NCI-H524 (cell line): ENCODE data around the gene FOXD2.

ENCODE experiments used
- DNase-seq, 2 experiments: peaks; one replicate each; lab custom pipeline; 2025; lab: John Stamatoyannopoulos, UW

Gene FOXD2

GRCh38 chr1:47417170-47418044 lies 20.4 kb upstream of the FOXD2 start:
- DNase-seq: no peak

DNA sequence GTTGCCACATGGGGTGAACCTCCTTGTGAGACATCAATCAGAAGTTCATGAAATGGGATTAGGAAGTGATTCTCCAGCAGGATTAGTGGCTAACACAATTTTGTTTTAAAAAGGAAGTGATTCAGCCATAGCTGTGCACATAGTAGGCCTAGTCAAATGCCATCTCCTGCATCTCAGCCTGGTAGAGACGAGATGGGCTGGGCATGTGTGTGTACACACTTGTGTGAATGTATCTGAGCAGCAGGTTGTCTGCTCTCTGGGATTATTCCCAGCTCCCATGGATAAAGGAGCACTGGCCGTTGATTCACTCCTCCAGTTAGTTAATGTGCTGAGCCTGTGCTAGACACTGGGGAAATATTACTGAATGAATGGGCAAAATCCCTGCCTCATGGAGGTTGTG lies 19.7 kb upstream of the FOXD2 start:
- DNase-seq: no peak

GRCh38 chr1:47418681-47419325 lies 19.0 kb upstream of the FOXD2 start:
- no peak for DNase-seq

GRCh38 chr1:47420547-47420946 lies 17.3 kb upstream of the FOXD2 start:
- no peak for DNase-seq

DNA sequence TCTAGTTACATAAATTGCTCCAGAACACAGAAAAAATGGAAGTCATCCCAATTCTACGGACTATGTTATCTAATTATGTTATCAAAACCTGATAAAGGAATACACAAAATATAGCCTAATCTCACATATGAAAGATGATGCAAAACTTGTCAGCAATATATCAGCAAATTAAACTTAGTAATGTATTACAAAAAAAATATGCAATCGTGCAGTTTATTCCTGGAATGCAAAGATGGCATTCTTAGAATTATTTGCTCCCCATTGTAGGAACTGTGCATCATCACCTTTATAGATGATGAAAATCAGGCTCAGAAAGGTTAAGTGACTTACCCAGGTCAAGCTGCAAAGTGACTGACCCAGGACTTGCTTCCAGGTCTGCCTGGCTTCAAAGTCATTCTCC lies 14.0 kb upstream of the FOXD2 start:
- DNase-seq: no peak

- DNase-seq: peak; percentile 77 to 80
These were observed 13.4 kb upstream of the FOXD2 start for GRCh38 chr1:47424336-47424982.

GRCh38 chr1:47431534-47431933 lies 6.3 kb upstream of the FOXD2 start:
- DNase-seq: no peak

GRCh38 chr1:47432071-47433036 lies 5.5 kb upstream of the FOXD2 start:
- peak; percentile 35 to 79 for DNase-seq

- DNase-seq: no peak
These were observed 4.8 kb upstream of the FOXD2 start for GRCh38 chr1:47433037-47433421.

GRCh38 chr1:47433477-47434050 lies 4.3 kb upstream of the FOXD2 start:
- DNase-seq: no peak

GRCh38 chr1:47434051-47434842 lies 3.6 kb upstream of the FOXD2 start:
- no peak for DNase-seq

DNA sequence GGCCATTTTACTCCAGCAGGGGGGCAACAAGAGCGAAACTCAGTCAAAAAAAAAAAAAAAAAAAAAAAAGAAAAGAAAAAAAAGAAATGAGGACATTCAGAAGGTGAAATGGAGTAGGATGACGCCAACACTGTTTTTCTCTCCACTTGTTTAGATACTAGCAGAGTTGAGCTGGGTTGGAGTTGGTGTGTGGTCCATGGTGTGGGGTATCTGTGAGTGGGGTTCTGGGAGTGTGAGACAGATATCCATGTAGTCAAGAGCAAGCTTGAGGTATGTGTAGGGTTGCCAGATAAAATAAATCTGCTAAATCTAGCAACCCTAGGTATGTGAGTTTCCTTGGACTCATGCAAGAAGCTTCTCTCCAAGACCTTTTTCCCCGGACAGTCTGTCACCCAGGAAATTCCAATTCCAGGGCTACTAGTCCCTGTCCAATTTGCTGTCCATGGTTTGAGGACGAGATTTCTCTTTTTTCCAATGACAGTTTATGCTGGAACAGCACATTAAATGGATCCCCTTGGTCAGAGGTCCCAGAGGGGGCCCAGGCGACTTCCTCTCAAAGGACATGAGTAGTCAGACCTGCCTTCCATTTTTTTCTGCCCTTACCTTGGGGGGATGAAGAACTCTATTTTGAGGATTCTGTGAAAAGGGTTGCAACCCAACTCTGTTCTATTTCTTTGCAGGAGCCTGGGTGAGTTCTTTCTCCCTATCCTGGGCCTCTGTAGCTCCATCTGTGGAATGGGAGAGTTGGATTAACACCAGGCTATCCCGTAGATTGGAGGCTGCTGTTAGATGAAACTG lies 2.1 kb upstream of the FOXD2 start:
- DNase-seq: no peak

GRCh38 chr1:47436304-47436978 lies 1.4 kb upstream of the FOXD2 start:
- peak; percentile 46 to 67 for DNase-seq

DNA sequence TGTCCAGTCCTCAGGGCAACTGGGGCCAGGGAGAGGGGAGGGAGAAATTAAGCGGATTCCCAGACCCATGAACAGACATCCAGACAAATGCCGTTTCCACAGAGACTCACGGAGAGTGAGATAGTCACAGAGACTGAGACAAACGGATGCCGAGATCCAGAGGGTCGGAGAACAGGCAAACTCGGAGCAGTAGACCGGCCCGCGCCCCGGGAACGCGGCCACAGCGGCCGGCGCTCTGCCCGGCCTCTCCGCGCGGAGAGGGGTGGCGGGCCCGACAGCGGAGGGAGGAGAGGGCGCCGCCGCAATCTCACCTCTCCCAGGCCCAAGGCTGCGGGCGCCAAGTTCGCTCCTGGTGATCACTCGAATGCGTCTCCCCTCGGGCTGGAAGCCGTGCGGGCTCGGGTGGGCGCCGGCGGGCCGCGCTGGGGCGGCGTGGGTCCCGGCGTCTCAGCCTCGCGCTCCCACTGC lies 831 bp upstream of the FOXD2 start:
- DNase-seq: peak in 1 of 2 experiments; percentile 42

GRCh38 chr1:47438165-47439016 lies 547 bp downstream of the FOXD2 start:
- DNase-seq: peak in 1 of 2 experiments; percentile 25

- no peak for DNase-seq
These were observed 1.4 kb downstream of the FOXD2 start for GRCh38 chr1:47439017-47439818.
